Measurements from ENCODE around the gene RPL10.
A peak's percentile ranks its signal among the peaks of the same experiment; 100 is the strongest.
"Not testable (repeated sequence)": the region's sequence is repeated elsewhere in the genome, so short reads cannot be mapped to it uniquely, and the experiment has no call there.

The RPL10 gene

DNA sequence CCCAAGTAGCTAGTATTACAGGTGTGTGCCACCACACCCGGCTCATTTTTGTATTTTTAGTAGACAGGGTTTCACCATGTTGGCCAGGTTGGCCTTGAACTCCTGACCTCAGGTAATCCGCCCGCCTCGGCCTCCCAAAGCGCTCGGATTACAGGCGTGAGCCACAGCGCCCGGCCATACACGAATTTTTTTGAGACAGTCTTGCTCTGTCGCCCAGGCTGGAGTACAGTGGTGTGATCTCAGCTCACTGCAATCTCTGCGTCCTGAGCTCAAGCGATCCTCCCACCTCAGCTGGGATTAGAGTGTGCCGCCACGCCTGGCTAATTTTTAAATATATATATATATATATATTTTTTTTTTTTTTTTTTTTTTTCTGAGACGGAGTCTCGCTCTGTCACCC, 1.8 kb upstream of the RPL10 start:
- DNase-seq (ENCODE audit: low read depth); H3K4me3 ChIP-seq (ENCODE audit: low read depth, low read length): not testable (repeated sequence)

DNA sequence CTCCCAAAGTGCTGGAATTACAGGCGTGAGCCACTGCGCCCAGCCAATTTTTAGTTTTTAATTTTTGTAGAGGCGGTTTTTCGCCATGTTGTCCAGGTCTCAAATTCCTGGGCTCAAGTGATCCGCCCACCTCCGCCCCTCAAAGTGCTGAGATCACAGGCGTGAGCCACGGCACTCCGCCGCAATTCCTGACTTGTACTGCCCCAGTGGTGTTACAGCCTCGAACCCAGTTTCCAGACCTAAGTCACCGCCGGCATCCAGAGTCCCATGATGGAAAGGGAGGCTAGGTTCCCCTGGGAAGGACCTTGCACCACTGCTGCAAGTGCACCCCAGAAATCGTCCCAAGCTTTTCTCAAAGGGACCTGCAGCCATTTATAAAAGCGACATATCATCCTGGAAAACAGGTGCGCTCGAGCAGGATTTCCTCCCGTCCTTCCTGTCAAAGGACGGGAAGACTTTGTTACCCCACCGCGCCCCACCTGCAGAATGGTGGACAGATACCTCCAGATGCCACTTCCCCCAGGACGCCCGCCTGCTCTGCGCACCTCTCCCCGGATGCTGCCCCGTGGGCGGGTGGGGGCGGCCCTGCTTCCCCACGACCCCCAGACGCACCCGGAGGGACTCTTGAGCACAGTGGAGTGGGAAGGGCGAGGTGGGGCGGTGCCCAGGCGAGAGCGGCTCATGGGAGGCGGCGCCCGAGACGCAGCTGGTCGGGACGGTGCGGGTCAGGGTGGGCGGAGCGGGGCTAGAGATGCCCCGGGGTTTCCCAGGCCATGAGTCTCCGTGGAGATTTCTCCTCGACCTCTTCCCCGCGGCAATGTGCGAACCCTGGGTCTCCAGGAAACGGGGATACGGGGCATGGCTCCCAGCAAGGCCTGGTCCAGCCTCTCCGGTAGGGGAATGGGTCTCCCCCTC, 947 bp upstream of the RPL10 start:
- DNase-seq (ENCODE audit: low read depth): no peak
- peak overlapping the region; percentile 70 for H3K4me3 ChIP-seq (ENCODE audit: low read depth, low read length)

DNA sequence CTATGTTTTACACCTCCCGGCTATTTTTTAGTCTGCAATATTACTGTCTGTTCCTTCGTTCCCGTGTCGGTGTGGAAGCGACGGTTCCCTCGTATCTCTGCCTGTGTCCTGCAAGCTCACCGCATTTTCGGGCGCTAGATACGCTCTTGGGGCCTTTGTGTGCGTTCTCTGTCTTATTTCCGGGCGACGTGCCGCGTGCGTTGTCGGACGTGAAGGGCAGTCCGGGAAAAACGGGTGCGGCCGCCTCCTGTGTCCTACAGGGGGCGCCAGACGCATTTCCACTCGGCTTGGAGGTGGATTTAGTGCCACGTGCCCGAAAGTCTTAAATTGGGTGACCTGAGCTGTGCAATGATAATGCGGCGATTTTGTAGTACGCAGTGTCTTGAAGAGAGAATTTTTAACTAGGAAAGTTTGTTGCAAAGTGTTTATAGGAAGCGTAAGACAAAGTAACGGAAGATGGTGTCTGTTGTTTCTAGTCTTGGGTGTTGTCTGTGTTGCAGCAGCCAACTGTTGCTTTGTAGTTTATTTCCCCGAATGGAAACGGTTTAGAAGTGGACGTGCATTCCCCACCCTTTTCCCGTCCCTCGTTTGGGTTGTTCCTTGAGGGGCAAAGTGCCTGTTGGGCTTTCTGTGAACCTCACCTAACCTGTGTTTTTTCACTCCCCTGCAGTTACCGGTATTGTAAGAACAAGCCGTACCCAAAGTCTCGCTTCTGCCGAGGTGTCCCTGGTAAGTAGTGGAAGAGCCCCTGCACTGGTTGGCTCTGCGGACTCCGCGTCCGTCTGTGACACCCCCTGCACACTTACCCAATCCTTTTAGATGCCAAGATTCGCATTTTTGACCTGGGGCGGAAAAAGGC, 720 bp downstream of the RPL10 start:
- DNase-seq (ENCODE audit: low read depth): no peak

DNA sequence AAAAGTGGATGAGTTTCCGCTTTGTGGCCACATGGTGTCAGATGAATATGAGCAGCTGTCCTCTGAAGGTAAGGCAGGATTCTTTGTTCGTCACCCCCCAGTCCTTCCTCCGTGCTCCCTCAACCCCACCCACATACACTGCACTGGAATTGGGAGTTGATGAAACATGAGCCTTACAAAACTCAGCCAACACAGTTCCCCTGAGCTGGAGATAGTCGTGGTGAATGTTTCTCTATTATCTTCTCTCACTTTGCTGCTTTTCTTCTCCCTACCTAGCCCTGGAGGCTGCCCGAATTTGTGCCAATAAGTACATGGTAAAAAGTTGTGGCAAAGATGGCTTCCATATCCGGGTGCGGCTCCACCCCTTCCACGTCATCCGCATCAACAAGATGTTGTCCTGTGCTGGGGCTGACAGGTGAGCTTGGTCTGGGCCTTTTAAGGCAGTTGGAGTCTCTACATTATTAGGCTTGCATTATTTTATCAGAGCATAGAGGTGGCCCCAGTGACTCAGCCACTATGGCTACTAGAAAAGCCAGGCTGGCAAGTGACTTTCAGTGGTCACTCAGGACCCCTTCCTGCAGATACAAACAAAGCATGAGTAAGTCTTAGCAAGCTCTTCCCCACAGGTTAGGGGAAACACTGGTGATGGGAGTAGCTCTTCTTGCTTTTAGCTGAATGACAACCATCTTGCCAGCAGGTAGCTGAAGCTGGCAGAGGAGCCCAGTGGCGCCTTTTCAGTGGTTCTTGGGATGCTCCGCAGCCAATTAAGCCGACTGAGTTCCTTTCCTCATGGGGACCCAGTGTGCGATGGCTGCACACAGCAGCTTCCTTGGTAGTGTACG, 1.6 kb downstream of the RPL10 start:
- no peak for DNase-seq (ENCODE audit: low read depth)
- peak overlapping the region; percentile 70 for H3K4me3 ChIP-seq (ENCODE audit: low read depth, low read length)

More for the DNA sequence above, 720 bp downstream of the RPL10 start:
- peak overlapping the region; percentile 70 for H3K4me3 ChIP-seq (ENCODE audit: low read depth, low read length)

DNA sequence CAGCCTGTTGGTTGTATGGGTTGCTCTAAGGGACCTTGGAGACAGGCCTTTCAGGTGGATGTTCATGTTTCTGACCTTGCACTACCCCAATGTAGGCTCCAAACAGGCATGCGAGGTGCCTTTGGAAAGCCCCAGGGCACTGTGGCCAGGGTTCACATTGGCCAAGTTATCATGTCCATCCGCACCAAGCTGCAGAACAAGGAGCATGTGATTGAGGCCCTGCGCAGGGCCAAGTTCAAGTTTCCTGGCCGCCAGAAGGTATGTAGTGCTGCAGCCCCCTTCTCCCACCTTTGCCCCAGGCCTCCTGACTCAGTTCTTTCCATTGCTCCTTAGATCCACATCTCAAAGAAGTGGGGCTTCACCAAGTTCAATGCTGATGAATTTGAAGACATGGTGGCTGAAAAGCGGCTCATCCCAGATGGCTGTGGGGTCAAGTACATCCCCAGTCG, 2.2 kb downstream of the RPL10 start:
- peak overlapping the region; percentile 70 for H3K4me3 ChIP-seq (ENCODE audit: low read depth, low read length)
- DNase-seq (ENCODE audit: low read depth): not testable (repeated sequence)

DNA sequence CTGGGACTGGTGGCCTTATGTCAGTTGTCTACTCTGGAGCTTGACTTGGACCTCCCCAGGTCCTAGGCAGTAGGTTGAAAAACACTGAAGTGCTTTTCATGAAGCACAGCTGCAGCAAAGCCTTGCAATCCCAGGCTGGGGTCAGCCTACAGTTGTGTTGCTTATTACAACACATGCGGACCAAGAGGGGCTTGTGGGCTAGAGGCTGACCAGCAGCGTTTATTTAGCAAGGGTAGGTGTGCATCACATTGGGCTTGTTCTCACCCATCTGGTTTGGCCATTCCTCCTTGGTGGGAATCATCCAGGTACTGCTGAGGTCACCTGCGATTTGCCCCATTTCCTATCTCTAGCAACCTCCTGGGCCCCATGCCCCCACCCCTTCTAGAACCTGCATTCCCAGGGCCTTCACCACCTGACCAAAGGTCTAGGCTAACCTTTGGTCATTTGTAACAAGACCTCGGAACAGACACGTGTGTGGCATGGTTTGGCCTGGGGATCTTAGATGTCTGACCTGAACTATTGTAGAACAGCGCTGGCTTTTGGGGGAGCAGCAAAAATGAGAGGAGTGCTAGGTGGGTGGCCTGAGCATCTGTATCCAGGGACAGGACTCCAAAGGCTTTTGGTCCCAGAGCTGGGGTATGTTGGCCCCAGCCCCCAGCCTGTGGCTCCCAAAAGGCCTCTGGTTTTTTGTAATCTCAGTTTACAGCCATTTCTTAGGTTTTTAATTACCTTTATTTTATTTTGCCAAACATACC, 3.0 kb downstream of the RPL10 start:
- no peak for DNase-seq (ENCODE audit: low read depth)
- no peak overlapping the region for H3K4me3 ChIP-seq (ENCODE audit: low read depth, low read length)

DNA sequence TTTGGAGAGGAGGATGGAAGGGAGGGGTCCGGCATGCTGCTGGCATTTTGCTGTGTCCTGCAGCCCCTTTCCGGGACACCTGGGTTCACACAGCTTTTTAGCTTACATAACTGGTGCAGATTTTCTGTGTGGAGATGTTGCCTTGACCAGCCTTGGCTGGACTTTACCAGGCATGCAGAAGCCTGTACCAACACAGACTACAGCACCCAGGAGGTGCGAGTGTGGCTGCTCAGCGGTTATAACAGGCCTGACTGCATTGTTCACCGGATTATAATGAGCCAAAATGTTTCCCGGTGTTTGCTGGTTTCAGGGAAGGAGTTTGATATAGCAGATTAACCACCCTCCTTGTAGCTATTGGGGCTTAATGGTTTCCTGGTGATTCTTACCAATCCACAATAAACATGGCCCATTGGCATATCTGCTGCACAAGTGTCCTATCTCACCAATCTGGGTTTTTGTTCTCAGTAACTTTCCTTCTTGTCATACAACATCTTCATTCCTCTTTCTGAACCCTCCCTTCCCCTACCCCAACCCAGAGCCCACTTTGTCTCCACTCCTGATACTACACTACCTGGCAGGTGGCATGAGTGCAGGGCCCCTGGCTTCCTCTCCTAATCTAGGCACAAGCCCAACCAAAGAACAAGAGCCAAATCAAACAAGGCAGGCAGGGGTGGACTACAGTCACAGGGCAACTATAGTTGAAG, 3.9 kb downstream of the RPL10 start:
- H3K4me3 ChIP-seq (ENCODE audit: low read depth, low read length): no peak overlapping the region
- no peak for DNase-seq (ENCODE audit: low read depth)

DNA sequence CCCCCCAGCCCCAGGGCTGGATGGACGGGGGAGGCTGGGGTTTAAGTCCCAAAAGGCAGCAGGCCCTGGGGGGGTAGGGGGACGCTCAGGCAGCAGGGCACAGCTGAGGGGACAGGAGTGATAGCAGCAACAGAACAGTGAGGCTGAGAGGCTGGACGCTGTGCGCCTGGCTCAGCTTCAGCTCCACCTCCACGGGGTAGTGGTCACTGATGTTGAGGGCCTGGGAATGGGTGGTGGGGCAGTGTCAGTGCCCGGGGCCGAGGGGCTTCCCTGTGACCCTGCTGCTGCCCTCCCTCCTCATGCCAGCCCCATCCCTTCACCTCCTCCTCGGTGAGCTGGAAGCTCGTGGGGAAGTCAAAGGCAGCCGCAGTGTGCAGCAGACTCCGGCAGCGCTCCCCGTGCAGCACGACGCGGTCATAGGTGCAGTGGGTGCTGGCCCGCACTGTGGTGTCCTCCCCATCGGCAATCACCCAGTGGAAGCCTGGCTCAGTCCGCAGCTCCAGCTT, 4.5 kb downstream of the RPL10 start:
- no peak for DNase-seq (ENCODE audit: low read depth)
- H3K4me3 ChIP-seq (ENCODE audit: low read depth, low read length): no peak overlapping the region

DNA sequence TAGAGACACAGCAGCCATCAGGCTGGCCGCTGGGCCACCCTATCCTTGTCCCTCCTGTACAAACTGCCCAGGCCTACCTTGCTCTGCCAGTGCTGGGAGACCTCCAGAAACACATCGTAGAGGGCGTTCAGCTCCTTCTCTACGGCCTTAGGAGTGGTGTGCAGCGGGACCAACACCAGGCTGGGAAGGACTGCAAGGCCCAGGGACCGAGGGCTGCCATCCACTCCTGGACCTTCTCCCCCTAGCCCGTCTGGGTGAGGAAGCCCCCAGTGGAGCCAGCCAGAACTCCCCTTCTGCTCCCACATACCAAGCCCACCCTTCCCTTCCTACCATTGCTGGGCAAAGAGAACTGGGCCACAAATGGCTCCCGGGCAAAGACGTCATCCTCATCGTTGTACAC, 5.0 kb downstream of the RPL10 start:
- H3K4me3 ChIP-seq (ENCODE audit: low read depth, low read length): no peak overlapping the region
- no peak for DNase-seq (ENCODE audit: low read depth)

DNA sequence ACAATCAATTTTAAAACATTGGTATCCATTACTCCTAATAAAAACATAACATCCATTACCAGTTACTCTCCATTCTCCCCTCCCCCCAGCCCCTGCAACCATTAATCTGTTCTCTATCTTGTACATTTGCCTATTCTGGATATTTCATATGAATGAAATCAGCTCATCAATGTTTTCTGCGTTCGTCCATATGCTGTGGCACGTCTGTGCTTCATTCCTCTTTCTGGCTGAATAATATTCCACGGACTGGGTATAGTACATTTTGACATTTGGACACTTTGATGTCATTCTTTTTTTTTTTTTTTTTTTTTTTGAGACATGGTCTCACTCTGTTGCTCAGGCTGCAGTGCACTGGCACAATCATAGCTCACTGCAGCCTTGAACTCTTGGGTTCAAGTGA, 5.7 kb downstream of the RPL10 start:
- no peak overlapping the region for H3K4me3 ChIP-seq (ENCODE audit: low read depth, low read length)

DNA sequence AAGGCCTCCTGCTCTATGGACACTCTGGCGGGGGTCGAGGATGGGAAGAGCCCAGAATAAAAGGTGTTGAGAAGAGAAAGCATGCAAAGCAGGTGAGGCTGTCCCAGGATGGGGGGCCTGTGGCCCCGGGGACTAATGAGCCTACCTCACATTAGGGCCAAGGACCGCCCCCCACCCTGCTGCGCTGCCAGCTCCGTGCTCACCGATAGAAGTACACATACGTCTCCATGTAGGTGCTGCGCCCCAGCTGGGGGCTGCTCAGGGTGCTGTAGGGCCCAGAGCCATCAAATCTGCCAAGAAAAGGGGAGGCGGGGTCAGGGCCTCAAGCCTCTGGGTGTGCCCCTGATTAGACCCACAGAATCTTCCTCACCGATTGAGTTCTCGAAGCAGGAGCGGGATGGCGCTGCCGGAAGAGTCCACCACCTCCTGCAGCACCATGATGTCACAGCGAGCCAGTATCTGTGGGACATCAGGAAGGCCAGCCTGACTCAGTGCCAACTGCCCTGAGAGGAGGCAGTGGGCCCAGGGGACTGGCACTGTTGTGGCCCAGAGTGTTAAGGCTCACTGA, 6.5 kb downstream of the RPL10 start:
- no peak overlapping the region for H3K4me3 ChIP-seq (ENCODE audit: low read depth, low read length)
- DNase-seq (ENCODE audit: low read depth): no peak

More for the DNA sequence above, 5.7 kb downstream of the RPL10 start:
- DNase-seq (ENCODE audit: low read depth): no peak

DNA sequence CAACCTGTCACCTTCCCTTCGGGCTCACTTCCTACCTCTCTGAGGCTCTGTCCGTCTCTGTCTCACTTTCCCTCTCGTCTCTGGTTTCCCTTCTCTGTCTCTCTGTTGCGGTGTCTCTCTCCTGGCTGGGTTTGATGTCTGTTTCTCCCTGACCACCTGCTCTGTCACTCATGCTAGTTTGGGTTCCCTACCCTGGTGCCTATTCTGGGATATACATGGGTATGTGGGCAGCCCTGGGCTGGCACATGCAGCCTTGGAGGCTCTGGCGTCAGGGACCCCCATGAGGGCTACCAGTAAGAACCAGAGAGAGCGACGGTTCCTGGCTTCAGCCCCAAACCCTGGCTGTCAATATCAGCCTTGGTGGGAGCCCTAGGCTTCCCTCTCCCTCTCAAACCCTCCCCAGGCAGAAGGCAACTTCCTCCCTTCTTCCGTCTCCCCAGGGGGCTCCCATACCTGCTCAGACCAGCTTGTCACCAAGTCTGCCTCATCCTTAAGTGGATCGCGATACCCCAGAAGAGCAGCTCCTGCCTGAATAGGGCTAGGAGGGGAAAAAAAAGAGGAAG, 10.6 kb downstream of the RPL10 start:
- peak overlapping the region; percentile 56 for H3K4me3 ChIP-seq (ENCODE audit: low read depth, low read length)
- no peak for DNase-seq (ENCODE audit: low read depth)

DNA sequence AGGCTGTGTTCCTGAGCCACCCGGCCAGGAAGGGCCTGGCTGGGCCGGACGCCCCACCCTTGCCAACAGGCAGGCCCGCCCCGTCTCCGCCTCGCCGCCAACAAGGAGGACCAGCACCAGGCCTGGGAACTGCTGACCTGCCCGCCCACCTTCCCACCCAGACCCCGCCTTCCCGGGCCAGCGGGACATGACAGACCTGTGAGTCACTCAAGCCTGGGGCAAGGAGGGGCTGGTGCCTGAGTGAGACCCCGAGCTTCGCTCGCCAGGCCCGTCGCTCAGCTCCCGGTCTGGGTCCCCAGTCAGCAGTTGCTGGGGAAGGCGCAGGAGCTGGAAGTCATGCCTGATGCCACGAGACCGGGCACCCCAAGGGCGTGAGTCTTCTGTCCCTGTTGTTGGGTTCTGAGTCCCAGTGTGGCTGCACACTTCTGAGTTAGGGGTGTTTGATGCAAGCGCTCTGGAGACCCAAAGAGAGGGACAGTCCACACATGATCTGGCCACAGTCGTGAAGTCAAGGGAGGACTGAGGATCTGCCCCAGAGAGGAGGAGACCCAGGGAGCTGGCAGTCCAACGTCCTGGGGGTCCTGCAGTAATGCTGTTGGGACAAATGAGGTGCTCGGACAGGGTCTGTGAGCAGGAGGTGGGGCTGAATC, 11.2 kb downstream of the RPL10 start, which contains the start of gene DNASE1L1:
TSS of gene DNASE1L1 (minus strand) at position 33 of the 650 bp plus-strand sequence. CDS start 3,686 bp downstream, outside the sequence.
- H3K4me3 ChIP-seq (ENCODE audit: low read depth, low read length): peak within 1 kb of the TSS; percentile 56
- DNase-seq (ENCODE audit: low read depth): peak; percentile 71

DNA sequence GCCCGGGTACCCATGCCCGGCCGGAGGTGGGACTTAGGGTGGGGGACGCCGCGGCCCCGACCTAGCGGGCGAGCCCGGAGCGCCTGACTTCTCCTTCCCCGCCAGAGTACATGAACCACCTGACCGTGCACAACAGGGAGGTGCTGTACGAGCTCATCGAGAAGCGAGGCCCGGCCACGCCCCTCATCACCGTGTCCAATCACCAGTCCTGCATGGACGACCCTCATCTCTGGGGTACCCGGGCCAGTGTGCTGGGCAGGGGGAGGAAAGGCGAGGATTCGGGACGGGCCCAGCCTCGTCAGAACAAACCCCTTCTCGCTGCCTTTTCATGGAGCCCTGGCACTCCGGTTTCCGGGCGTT, 13.8 kb downstream of the RPL10 start:
- H3K4me3 ChIP-seq (ENCODE audit: low read depth, low read length): peak overlapping the region; percentile 64
- no peak for DNase-seq (ENCODE audit: low read depth)

DNA sequence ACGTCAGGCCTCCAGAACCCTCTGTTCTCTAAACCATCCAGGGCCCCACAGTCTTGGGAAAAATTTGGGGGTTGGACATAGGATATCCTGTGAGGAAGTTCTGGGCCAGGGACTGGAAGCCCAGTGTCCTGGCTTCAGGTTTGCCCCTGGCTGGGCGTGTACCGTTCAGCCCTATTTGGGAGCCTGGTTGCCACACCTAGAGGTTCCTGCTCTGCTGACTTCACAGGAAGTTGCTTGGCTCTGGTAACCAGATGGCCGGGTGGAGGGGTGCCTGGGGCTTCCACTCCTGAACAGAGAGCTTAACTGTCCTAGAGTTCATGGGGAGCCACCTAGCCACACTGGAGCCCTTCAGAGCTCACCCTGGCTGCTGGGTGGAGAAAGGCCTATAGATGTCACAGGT, 14.3 kb downstream of the RPL10 start:
- peak overlapping the region; percentile 64 for H3K4me3 ChIP-seq (ENCODE audit: low read depth, low read length)
- no peak for DNase-seq (ENCODE audit: low read depth)

DNA sequence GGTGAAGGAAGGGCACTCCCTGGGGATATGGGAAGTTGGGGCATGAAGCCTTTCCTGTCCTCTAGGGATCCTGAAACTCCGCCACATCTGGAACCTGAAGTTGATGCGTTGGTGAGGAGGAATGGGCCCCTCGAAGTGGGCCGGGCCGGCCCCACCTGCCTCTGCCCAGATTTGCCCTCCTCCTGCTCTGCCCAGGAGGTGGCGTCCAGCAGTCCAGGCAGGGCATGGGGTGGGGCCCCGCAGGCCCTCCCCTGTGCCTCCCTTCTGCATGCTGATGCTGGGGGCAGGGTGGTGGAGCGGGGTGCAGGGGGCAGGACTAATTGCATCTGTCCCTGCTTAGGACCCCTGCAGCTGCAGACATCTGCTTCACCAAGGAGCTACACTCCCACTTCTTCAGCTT, 15.0 kb downstream of the RPL10 start:
- H3K4me3 ChIP-seq (ENCODE audit: low read depth, low read length): no peak overlapping the region
- no peak for DNase-seq (ENCODE audit: low read depth)

DNA sequence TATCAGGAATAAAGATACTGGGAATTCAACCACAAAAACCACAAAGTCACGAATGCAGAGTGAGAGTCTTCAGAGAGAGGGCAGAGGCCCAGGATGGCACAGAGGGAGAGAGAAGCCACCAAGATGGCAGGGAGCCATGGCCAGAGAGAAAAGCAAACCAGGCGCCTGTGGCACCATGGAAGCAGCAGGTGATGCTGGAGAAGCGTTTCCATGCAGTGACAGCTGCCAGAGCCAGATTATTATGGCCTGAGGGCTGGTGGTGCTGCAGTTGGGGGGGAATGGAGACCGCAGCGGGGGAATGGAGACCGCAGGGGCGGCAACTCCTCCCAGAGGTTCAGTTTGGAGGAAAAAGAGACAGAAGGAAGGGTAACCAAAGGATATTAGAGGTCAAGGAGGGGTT, 19.0 kb downstream of the RPL10 start:
- H3K4me3 ChIP-seq (ENCODE audit: low read depth, low read length): no peak overlapping the region

More for the DNA sequence above, 19.0 kb downstream of the RPL10 start:
- DNase-seq (ENCODE audit: low read depth): no peak
